Measurements from ENCODE around the gene FABP6. TPM values are rescaled to one million over a fixed set of nuclear protein-coding genes. Genes with fewer than 3 reads are reported as not detected.

The FABP6 gene
- polyA plus RNA-seq, 3 donors: not detected

- H3K4me1 Mint-ChIP-seq: peaks cover 18% of the 10 kb centered on the region
- H3K4me3 Mint-ChIP-seq: no peak overlapping the region
- H3K36me3 Mint-ChIP-seq: no peaks in the 10 kb centered on the region
- intact Hi-C loops (cut with micrococcal nuclease): loop anchor here (1.0 to 2.0 kb wide), 2 partner anchors 147 to 151 kb away; no protein-coding TSS in a partner anchor
- WGBS (ENCODE audit: insufficient coverage): 42% methylated on average over 7 of the region's 11 CpGs
- no peak for TF ChIP-seq CTCF (IDR thresholded peaks at IDR 0.05)
- peaks cover 8 to 15% (median 13%) of the 10 kb centered on the region in 3 donors for H3K27me3 Mint-ChIP-seq (ENCODE audit: low read depth in 3 of 3)
- no peaks in the 10 kb centered on the region for H3K9me3 ChIP-seq (replicated peaks in 1 of 2; ENCODE audit: control insufficient read depth in 1 of 2, insufficient read depth in 1 of 2, low read length in 2 of 2)
- no peaks in the 10 kb centered on the region for H3K27me3 ChIP-seq (ENCODE audit: control insufficient read depth in 2 of 2, insufficient read depth in 2 of 2, low read length in 2 of 2)
- H3K79me2 ChIP-seq (ENCODE audit: insufficient read depth, low read length): no peaks in the 10 kb centered on the region
- no peak overlapping the region for H3K4me2 ChIP-seq (replicated peaks; ENCODE audit: extremely low read depth, low read length, poor library complexity, severe bottlenecking)
- no peaks in the 10 kb centered on the region for H4K20me1 ChIP-seq (ENCODE audit: insufficient read depth, low read length)
- peak overlapping the region in 1 of 7 donors; percentile 30 for H3K27ac Mint-ChIP-seq
- no peaks in the 10 kb centered on the region for H3K36me3 ChIP-seq (replicated peaks in 1 of 2; ENCODE audit: control insufficient read depth in 1 of 2, insufficient read depth in 2 of 2, low read length in 2 of 2)
- peaks cover 0 to 2% (median 0%) of the 10 kb centered on the region in 7 donors for H3K9me3 Mint-ChIP-seq
- no peak overlapping the region for H3K27ac ChIP-seq (ENCODE audit: low read depth in 1 of 2, low read length in 2 of 2)
- H3K9ac ChIP-seq (ENCODE audit: insufficient read depth, low read length, poor library complexity, severe bottlenecking): no peak overlapping the region
- DNase-seq: no peak
- no peak overlapping the region for H2AFZ ChIP-seq (ENCODE audit: insufficient read depth, low read depth, low read length, poor library complexity, severe bottlenecking)
- no peak overlapping the region for H3K4me3 ChIP-seq (replicated peaks in 1 of 3; ENCODE audit: low read depth in 2 of 3, low read length in 3 of 3)
- H3K4me1 ChIP-seq (ENCODE audit: control insufficient read depth in 1 of 2, insufficient read depth in 2 of 2, low read length in 2 of 2): peaks cover 9 to 10% of the 10 kb centered on the region in 2 donors
Observed at GRCh38 chr5:160197341-160198144, 31.8 kb upstream of the FABP6 start.

GRCh38 chr5:160198146-160198545, 31.2 kb upstream of the FABP6 start:
- H3K36me3 Mint-ChIP-seq: no peaks in the 10 kb centered on the region
- peak overlapping the region in 1 of 7 donors; percentile 25 for H3K27ac Mint-ChIP-seq
- Histone ChIP-seq H3K4me3 (replicated peaks in 1 of 3; ENCODE audit: low read depth in 2 of 3, low read length in 3 of 3) (no peak overlapping the region), H3K36me3 (replicated peaks in 1 of 2; ENCODE audit: control insufficient read depth in 1 of 2, insufficient read depth in 2 of 2, low read length in 2 of 2) (no peaks in the 10 kb centered on the region), H3K27ac (ENCODE audit: low read depth in 1 of 2, low read length in 2 of 2) (no peak overlapping the region), H3K4me1 (ENCODE audit: control insufficient read depth in 1 of 2, insufficient read depth in 2 of 2, low read length in 2 of 2) (peaks cover 9 to 10% of the 10 kb centered on the region in 2 donors), H3K79me2 (ENCODE audit: insufficient read depth, low read length) (no peaks in the 10 kb centered on the region), H3K9ac (ENCODE audit: insufficient read depth, low read length, poor library complexity, severe bottlenecking) (no peak overlapping the region), H3K27me3 (ENCODE audit: control insufficient read depth in 2 of 2, insufficient read depth in 2 of 2, low read length in 2 of 2) (no peaks in the 10 kb centered on the region), H3K4me2 (replicated peaks; ENCODE audit: extremely low read depth, low read length, poor library complexity, severe bottlenecking) (no peak overlapping the region), H3K9me3 (replicated peaks in 1 of 2; ENCODE audit: control insufficient read depth in 1 of 2, insufficient read depth in 1 of 2, low read length in 2 of 2) (no peaks in the 10 kb centered on the region), H4K20me1 (ENCODE audit: insufficient read depth, low read length) (no peaks in the 10 kb centered on the region), H2AFZ (ENCODE audit: insufficient read depth, low read depth, low read length, poor library complexity, severe bottlenecking) (no peak overlapping the region)
- no peak for DNase-seq
- peaks cover 6 to 15% (median 13%) of the 10 kb centered on the region in 3 donors for H3K27me3 Mint-ChIP-seq (ENCODE audit: low read depth in 3 of 3)
- TF ChIP-seq CTCF (IDR thresholded peaks at IDR 0.05): no peak
- H3K9me3 Mint-ChIP-seq: peaks cover 0 to 2% (median 0%) of the 10 kb centered on the region in 7 donors
- peaks cover 15% of the 10 kb centered on the region for H3K4me1 Mint-ChIP-seq
- peak overlapping the region in 1 of 2 donors; percentile 40 for H3K4me3 Mint-ChIP-seq
- 100% methylated on average over 1 of the region's 5 CpGs for WGBS (ENCODE audit: insufficient coverage)
- intact Hi-C loops (cut with micrococcal nuclease): loop anchor here in 1 of 2 donors (2.0 kb wide), 1 partner anchor 147 kb away; no protein-coding TSS in a partner anchor
